Ishikawa (cell line): Measurements from ENCODE around the gene ZNF358.

Source experiments
- CEBPB ChIP-seq: IDR thresholded peaks from 2 replicates; pipeline ENCODE4 v1.6.1; 2012
- CREB1 ChIP-seq: IDR thresholded peaks from 2 replicates; pipeline ENCODE4 v1.6.1; 2012; ENCODE audit warnings: low read depth
- EGR1 ChIP-seq: IDR thresholded peaks from 2 replicates; pipeline ENCODE4 v1.6.1; 2012
- EP300 ChIP-seq: IDR thresholded peaks from 2 replicates; pipeline ENCODE4 v1.6.1; 2012; ENCODE audit warnings: borderline replicate concordance
- FOXM1 ChIP-seq: IDR thresholded peaks from 2 replicates; pipeline ENCODE4 v1.6.1; 2012; ENCODE audit warnings: low read depth, borderline replicate concordance
- MAX ChIP-seq: IDR thresholded peaks from 2 replicates; pipeline ENCODE4 v1.6.1; 2012
- NFIC ChIP-seq: IDR thresholded peaks from 2 replicates; pipeline ENCODE4 v1.6.1; 2012
- RAD21 ChIP-seq: IDR thresholded peaks from 2 replicates; pipeline ENCODE4 v1.6.1; 2012; ENCODE audit warnings: low read depth
- REST ChIP-seq: IDR thresholded peaks from 2 replicates; pipeline ENCODE4 v1.6.1; 2012; ENCODE audit warnings: low read depth, mild to moderate bottlenecking
- TAF1 ChIP-seq: IDR thresholded peaks from 2 replicates; pipeline ENCODE4 v1.6.1; 2012; ENCODE audit warnings: low read depth, mild to moderate bottlenecking
- TCF12 ChIP-seq: IDR thresholded peaks from 2 replicates; pipeline ENCODE4 v1.6.1; 2012; ENCODE audit warnings: low read depth
- TEAD4 ChIP-seq: IDR thresholded peaks from 2 replicates; pipeline ENCODE4 v1.6.1; 2012
- YY1 ChIP-seq: IDR thresholded peaks from 2 replicates; pipeline ENCODE4 v1.6.1; 2012; ENCODE audit warnings: low read depth
- ZBTB7A ChIP-seq: IDR thresholded peaks from 2 replicates; pipeline ENCODE4 v1.6.1; 2012; ENCODE audit warnings: low read depth
- TF ChIP-seq, protein P1 (sequence below): IDR thresholded peaks from 2 replicates; pipeline ENCODE4 v1.6.1; 2012

ZNF358 gene

DNA sequence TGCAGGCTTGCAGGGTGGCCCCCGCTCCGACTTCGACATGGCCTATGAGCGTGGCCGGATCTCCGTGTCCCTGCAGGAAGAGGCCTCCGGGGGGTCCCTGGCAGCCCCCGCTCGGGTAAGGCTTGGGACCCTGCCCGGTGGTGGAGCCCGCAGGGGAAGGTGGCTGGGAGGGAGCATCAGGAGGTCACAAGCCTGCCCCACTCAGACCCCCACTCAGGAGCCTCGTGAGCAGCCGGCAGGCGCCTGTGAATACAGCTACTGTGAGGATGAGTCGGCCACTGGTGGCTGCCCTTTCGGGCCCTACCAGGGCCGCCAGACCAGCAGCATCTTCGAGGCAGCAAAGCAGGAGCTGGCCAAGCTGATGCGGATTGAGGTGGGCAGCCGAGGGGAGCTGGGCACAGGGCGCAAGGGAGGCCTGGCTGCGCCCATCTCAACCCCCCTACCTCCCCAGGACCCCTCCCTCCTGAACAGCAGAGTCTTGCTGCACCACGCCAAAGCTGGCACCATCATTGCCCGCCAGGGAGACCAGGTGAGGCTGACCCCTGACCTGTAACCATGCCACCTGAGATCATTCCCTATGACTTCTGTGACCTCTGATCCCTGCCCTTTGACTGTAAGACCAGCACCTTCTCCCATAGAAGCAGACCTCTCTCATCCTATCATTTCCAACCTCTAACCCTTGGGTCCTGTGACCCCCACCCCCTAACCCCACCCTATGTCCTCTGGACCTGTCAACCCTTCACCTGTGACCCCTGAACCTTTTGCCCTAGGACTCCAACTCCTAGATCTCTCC is 26.8 kb downstream of the ZNF358 start:
- TF ChIP-seq, protein P1, sequence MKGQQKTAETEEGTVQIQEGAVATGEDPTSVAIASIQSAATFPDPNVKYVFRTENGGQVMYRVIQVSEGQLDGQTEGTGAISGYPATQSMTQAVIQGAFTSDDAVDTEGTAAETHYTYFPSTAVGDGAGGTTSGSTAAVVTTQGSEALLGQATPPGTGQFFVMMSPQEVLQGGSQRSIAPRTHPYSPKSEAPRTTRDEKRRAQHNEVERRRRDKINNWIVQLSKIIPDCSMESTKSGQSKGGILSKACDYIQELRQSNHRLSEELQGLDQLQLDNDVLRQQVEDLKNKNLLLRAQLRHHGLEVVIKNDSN: no peak
- no peak for TF ChIP-seq ZBTB7A
- TF ChIP-seq FOXM1: no peak
- TF ChIP-seq CREB1: no peak
- no peak for TF ChIP-seq CEBPB
- TF ChIP-seq REST: no peak
- no peak for TF ChIP-seq YY1
- TF ChIP-seq TEAD4: no peak
- TF ChIP-seq TCF12: no peak
- TF ChIP-seq TAF1: no peak
- TF ChIP-seq EP300: no peak
- no peak for TF ChIP-seq MAX
- no peak for TF ChIP-seq NFIC
- TF ChIP-seq EGR1: no peak

DNA sequence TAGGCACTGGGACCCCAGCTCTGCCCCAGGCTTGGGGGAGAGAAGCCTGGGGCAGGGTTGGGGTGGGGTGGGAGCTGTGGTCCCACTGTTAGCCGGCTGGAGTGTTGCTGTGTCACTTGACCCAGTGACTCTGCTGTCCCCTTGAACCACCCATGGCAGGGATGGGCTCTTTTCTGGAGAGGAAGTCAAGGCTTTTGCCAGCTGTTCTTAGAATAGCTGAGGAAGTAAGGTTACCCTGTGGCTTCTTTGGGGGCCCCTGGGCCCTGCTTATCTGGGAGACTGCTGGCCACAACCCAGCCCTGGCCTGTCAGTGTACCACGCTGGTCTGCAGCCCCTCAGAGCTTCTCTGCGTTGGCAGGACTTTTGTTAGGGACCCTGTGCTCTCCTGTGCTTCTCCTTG is 28.7 kb downstream of the ZNF358 start:
- TF ChIP-seq, protein P1: no peak
- TF ChIP-seq TEAD4 (no peak), CREB1 (no peak), CEBPB (no peak), FOXM1 (no peak), REST (no peak)

- TF ChIP-seq EGR1 (no peak), REST (no peak), MAX (no peak), ZBTB7A (no peak), NFIC (no peak), RAD21 (no peak), YY1 (no peak), CEBPB (no peak), CREB1 (no peak)
- TF ChIP-seq, protein P1: no peak
Measured at GRCh38 chr19:7545300-7545699, 29.4 kb downstream of the ZNF358 start.

DNA sequence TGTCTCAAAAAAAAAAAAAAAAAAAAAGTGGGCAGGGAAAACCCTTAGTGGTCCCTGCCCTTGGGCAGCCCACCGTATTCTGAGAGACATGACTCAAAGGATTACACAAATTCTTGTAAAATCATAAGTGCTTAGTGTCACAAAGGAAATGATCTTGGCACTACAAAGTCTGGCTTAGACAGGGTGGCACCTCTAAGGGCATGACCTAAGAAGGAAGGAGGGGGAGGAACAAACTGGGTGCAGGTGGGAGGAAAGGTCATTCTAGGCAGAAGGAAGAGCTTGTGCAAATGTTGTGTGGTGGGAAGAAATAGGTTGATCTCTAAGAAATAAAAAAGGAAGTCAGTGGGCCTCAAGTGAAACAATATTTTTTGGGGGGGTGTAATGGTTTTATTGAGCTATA is 30.0 kb downstream of the ZNF358 start:
- no peak for TF ChIP-seq ZBTB7A
- TF ChIP-seq, protein P1: no peak
- TF ChIP-seq TEAD4: no peak
- no peak for TF ChIP-seq FOXM1
- no peak for TF ChIP-seq EP300
- no peak for TF ChIP-seq NFIC
- no peak for TF ChIP-seq CEBPB
- no peak for TF ChIP-seq RAD21
- TF ChIP-seq CREB1: no peak
- no peak for TF ChIP-seq TCF12
- no peak for TF ChIP-seq EGR1
- no peak for TF ChIP-seq YY1
- no peak for TF ChIP-seq MAX
- no peak for TF ChIP-seq REST
- no peak for TF ChIP-seq TAF1
